HEK293 (cell line): ENCODE data around the gene CD82.

Experiments
- MZF1 ChIP-seq: fragments of 450-650 bp; formaldehyde crosslinking; IDR thresholded peaks from 2 replicates; pipeline ENCODE4 v1.5.1; 2017; ENCODE audit warnings: missing biosample characterization, missing genetic modification characterization, borderline replicate concordance
- REST ChIP-seq: fragments of 450-650 bp; formaldehyde crosslinking; IDR thresholded peaks from 2 replicates; pipeline ENCODE4 v1.5.1; 2016; ENCODE audit warnings: missing biosample characterization, missing genetic modification characterization
- SP2 ChIP-seq: fragments of 450-650 bp; formaldehyde crosslinking; IDR thresholded peaks from 2 replicates; pipeline ENCODE4 v1.5.1; 2016; ENCODE audit warnings: missing biosample characterization, missing genetic modification characterization
- YY1 ChIP-seq: fragments of 450-650 bp; formaldehyde crosslinking; IDR thresholded peaks from 2 replicates; pipeline ENCODE4 v1.5.1; 2018; ENCODE audit warnings: missing biosample characterization, missing genetic modification characterization
- ZBTB48 ChIP-seq: fragments of 450-650 bp; formaldehyde crosslinking; IDR thresholded peaks from 2 replicates; pipeline ENCODE4 v1.5.1; 2016; ENCODE audit warnings: missing biosample characterization, missing genetic modification characterization
- ZNF112 ChIP-seq: fragments of 450-650 bp; formaldehyde crosslinking; IDR thresholded peaks from 2 replicates; pipeline ENCODE4 v1.5.0; 2017; ENCODE audit warnings: missing biosample characterization, missing genetic modification characterization
- ZNF274 ChIP-seq, 2 experiments: fragments of 200-500 bp in 1 of 2; fragments of 450-650 bp in 1 of 2; sonication (Bioruptor generic) in 1 of 2; formaldehyde crosslinking in 1 of 2; IDR thresholded peaks; 2 replicates each; pipeline versions ENCODE4 v1.5.1 to v1.6.1; 2014 to 2016; ENCODE audit warnings: borderline replicate concordance in 1 of 2, inconsistent platforms in 1 of 2, low read length in 1 of 2, missing biosample characterization in 1 of 2, missing genetic modification characterization in 1 of 2
- ZNF292 ChIP-seq: fragments of 450-650 bp; formaldehyde crosslinking; IDR thresholded peaks from 2 replicates; pipeline ENCODE4 v1.5.1; 2016; ENCODE audit warnings: low read depth, missing biosample characterization, missing genetic modification characterization, borderline replicate concordance
- ZNF561 ChIP-seq: fragments of 450-650 bp; IDR thresholded peaks from 2 replicates; pipeline ENCODE4 v1.5.1; 2018; ENCODE audit warnings: missing biosample characterization, missing genetic modification characterization, borderline replicate concordance
- ZSCAN16 ChIP-seq: fragments of 450-650 bp; formaldehyde crosslinking; IDR thresholded peaks from 2 replicates; pipeline ENCODE4 v1.5.1; 2016; ENCODE audit warnings: missing biosample characterization, missing genetic modification characterization
- TF ChIP-seq, protein P1 (sequence below): fragments of 450-650 bp; formaldehyde crosslinking; IDR thresholded peaks from 2 replicates; pipeline ENCODE4 v1.5.1; 2016; ENCODE audit warnings: missing biosample characterization, missing genetic modification characterization
- TF ChIP-seq, protein P2 (sequence below): fragments of 450-650 bp; formaldehyde crosslinking; optimal IDR thresholded peaks from 2 replicates; pipeline ENCODE3; 2016; ENCODE audit warnings: missing biosample characterization, mild to moderate bottlenecking, missing genetic modification characterization

GRCh38 chr11:44624761-44625221 lies 59.3 kb downstream of the CD82 start:
- TF ChIP-seq YY1 (tag by site-specific recombination) (no peak), ZNF561 (tag by site-specific recombination) (no peak), SP2 (tag by site-specific recombination) (no peak), ZNF112 (no peak), REST (tag by site-specific recombination) (no peak), ZSCAN16 (tag by site-specific recombination) (no peak), MZF1 (tag by site-specific recombination) (no peak), ZBTB48 (tag by site-specific recombination) (no peak), ZNF274 (IDR thresholded peaks at IDR 0.05; ENCODE audit: low read length) (no peak), ZNF274 (tag by site-specific recombination; IDR thresholded peaks at IDR 0.05; ENCODE audit: borderline replicate concordance) (no peak), ZNF292 (no peak)
- TF ChIP-seq, protein P1, sequence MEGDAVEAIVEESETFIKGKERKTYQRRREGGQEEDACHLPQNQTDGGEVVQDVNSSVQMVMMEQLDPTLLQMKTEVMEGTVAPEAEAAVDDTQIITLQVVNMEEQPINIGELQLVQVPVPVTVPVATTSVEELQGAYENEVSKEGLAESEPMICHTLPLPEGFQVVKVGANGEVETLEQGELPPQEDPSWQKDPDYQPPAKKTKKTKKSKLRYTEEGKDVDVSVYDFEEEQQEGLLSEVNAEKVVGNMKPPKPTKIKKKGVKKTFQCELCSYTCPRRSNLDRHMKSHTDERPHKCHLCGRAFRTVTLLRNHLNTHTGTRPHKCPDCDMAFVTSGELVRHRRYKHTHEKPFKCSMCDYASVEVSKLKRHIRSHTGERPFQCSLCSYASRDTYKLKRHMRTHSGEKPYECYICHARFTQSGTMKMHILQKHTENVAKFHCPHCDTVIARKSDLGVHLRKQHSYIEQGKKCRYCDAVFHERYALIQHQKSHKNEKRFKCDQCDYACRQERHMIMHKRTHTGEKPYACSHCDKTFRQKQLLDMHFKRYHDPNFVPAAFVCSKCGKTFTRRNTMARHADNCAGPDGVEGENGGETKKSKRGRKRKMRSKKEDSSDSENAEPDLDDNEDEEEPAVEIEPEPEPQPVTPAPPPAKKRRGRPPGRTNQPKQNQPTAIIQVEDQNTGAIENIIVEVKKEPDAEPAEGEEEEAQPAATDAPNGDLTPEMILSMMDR (tag by site-specific recombination) = no peak
- TF ChIP-seq, protein P2, sequence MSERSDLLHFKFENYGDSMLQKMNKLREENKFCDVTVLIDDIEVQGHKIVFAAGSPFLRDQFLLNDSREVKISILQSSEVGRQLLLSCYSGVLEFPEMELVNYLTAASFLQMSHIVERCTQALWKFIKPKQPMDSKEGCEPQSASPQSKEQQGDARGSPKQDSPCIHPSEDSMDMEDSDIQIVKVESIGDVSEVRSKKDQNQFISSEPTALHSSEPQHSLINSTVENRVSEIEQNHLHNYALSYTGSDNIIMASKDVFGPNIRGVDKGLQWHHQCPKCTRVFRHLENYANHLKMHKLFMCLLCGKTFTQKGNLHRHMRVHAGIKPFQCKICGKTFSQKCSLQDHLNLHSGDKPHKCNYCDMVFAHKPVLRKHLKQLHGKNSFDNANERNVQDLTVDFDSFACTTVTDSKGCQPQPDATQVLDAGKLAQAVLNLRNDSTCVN (tag by site-specific recombination) = no peak
